Activated B cell treated with CpG ODN at 0.5 μM for 24 hours (primary cell): Measurements from ENCODE around the gene PRND. TPM values are rescaled to one million over a fixed set of nuclear protein-coding genes. Genes with fewer than 3 reads are reported as not detected.
A peak's percentile ranks its signal among the peaks of the same experiment; 100 is the strongest.
"Not testable (repeated sequence)": the region's sequence is repeated elsewhere in the genome, so short reads cannot be mapped to it uniquely, and the experiment has no call there.

Experiments used
- ATAC-seq: fragments of 200-7000 bp; cut with Tn5 transposase; one replicate; pipeline ENCODE4 v1.10.0; 2021; ENCODE audit warnings: low read depth, mild to moderate bottlenecking, moderate library complexity
- CTCF ChIA-PET: fragments of 350-600 bp; sonication (Branson Sonifier 250); formaldehyde crosslinking; loops from one replicate; lab custom pipeline; 2021; ENCODE audit warnings: antibody characterized with exemption; lab: Charles Lee
- POLR2A ChIA-PET: fragments of 350-600 bp; sonication (Branson Sonifier 250); formaldehyde crosslinking; loops from one replicate; lab custom pipeline; 2021; ENCODE audit warnings: antibody characterized with exemption; lab: Charles Lee
- DNase-seq: peaks from one replicate; pipeline ENCODE4 v3.0.0; 2022
- H3K27ac Mint-ChIP-seq: one replicate; pipeline ENCODE4 v1.8.0; 2020; ENCODE audit warnings: mixed read lengths
- H3K27me3 Mint-ChIP-seq: one replicate; pipeline ENCODE4 v1.8.0; 2021; ENCODE audit warnings: mixed read lengths
- H3K36me3 Mint-ChIP-seq: one replicate; pipeline ENCODE4 v1.8.0; 2021; ENCODE audit warnings: low read depth, mixed read lengths
- H3K4me1 Mint-ChIP-seq: one replicate; pipeline ENCODE4 v1.8.0; 2021; ENCODE audit warnings: mixed read lengths
- H3K4me3 Mint-ChIP-seq: one replicate; pipeline ENCODE4 v1.8.0; 2020; ENCODE audit warnings: mild to moderate bottlenecking, mixed read lengths
- H3K9me3 Mint-ChIP-seq: one replicate; pipeline ENCODE4 v1.8.0; 2020; ENCODE audit warnings: mixed read lengths
- CTCF ChIP-seq: fragments of 200-600 bp; IDR thresholded peaks from one replicate; pipeline ENCODE4 v1.8.0; 2022; ENCODE audit warnings: antibody characterized with exemption, mild to moderate bottlenecking
- intact Hi-C: fragments of 100-400 bp; cut with micrococcal nuclease; formaldehyde crosslinking; loops from one replicate; pipeline ENCODE4 v1.15.1; 2024
- total RNA-seq: library from RNA; stranded (reverse); gene quantifications from 2 replicates; pipeline ENCODE4 v1.2.3, GENCODE V29; 2022

The PRND gene
- total RNA-seq, 1 donor from 2014 or later: not detected

DNA sequence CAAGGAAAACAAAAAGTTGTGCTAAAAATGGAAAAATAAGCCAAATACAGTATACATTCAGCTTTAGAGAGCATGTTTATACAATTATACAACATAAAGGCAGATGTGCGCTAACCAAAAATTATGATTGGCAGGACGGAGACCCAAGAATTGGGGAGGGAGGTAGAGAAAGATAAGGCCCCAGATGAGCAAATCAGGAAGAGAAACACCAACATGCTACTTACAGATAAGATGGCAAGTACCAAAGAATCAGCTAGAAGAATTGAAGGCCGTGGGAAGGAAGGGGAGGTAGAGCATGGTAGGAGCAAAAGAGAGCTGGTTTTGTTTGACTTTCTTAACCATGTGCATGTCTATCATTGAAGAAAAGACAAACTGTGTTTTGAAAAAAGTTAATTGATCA lies 45.4 kb downstream of the PRND start:
- ATAC-seq: peak; percentile 36

DNA sequence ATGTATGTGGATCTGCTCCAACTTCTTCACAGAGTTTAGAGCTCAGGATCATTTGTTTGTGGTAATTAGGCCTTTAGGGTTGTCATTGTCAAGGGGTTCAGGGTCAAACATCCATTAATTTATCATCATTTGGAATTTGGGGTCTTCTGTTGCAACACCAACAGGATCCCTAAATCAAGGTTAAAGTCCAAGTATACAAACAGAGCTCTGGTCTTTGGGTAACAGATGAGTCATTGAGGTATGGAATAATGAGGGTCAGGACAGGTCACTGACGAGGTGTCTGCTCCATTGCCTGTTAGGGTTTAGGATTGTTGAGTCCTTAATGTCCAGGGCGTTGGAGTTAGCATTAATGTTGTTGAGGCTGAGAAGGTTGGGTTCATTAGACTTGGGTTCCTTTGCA lies 47.6 kb downstream of the PRND start:
- Mint-ChIP-seq H3K4me3 (no peak overlapping the region), H3K27me3 (no peaks in the 10 kb centered on the region), H3K27ac (no peak overlapping the region), H3K4me1 (peaks cover 19% of the 10 kb centered on the region), H3K9me3 (peaks cover 12% of the 10 kb centered on the region), H3K36me3 (no peaks in the 10 kb centered on the region)
- TF ChIP-seq CTCF: no peak
- ChIA-PET POLR2A (no interaction called here), CTCF (no interaction called here)
- ATAC-seq: no peak
- no peak for DNase-seq
- intact Hi-C loops: no loop called here

More for the DNA sequence above, 45.4 kb downstream of the PRND start:
- ChIA-PET POLR2A (interaction anchor here (0.6 to 1.4 kb wide), 3 partner anchors 44 to 339 kb away, joined by 3 to 8 read pairs (median 5); no protein-coding TSS in a partner anchor), CTCF (interaction anchor here (1.0 kb wide), 1 partner anchor 189 kb away, joined by 3 read pairs; no protein-coding TSS in a partner anchor)
- Mint-ChIP-seq H3K4me1 (peaks cover 26% of the 10 kb centered on the region), H3K4me3 (no peak overlapping the region), H3K27me3 (no peaks in the 10 kb centered on the region), H3K27ac (peak overlapping the region; percentile 83), H3K9me3 (peaks cover 10% of the 10 kb centered on the region), H3K36me3 (no peaks in the 10 kb centered on the region)
- no peak for DNase-seq
- no peak for TF ChIP-seq CTCF
- intact Hi-C loops: no loop called here

- Mint-ChIP-seq H3K27me3 (no peaks in the 10 kb centered on the region), H3K4me1 (peaks cover 15% of the 10 kb centered on the region), H3K4me3 (no peak overlapping the region), H3K36me3 (no peaks in the 10 kb centered on the region), H3K27ac (no peak overlapping the region), H3K9me3 (peaks cover 12% of the 10 kb centered on the region)
- ChIA-PET POLR2A (no interaction called here), CTCF (no interaction called here)
- DNase-seq (no peak), ATAC-seq (no peak)
- TF ChIP-seq CTCF: no peak
- intact Hi-C loops: no loop called here
Measured at GRCh38 chr20:4770026-4770425, 48.3 kb downstream of the PRND start.

DNA sequence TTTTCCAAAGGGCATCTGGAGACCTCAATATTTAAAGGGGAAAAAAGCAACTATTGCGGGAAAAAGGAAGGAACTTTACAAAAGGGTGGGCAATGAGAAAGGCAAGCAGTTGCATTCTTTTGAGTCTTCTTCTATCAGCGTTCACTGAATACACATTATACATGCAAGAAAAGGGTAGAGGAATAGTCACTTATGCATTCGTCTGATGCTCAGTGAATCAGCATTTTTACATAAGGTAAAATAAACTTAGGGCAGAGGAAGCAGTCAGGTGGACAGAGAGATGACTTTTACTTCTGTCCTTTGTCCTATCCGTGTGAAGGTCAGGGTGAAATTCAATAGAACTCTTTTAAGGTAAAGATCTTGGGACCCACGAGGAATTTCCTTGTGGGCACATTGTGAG lies 49.3 kb downstream of the PRND start:
- DNase-seq (no peak), ATAC-seq (no peak)
- Mint-ChIP-seq H3K4me1 (peaks cover 13% of the 10 kb centered on the region), H3K4me3 (no peak overlapping the region), H3K27ac (no peak overlapping the region), H3K36me3 (no peaks in the 10 kb centered on the region), H3K9me3 (peaks cover 12% of the 10 kb centered on the region), H3K27me3 (no peaks in the 10 kb centered on the region)
- TF ChIP-seq CTCF: no peak
- POLR2A ChIA-PET: no interaction called here
- intact Hi-C loops: no loop called here
- CTCF ChIA-PET: interaction anchor here (1.0 kb wide), 1 partner anchor 30 kb away, joined by 3 read pairs; no protein-coding TSS in a partner anchor

GRCh38 chr20:4772132-4772531 lies 50.4 kb downstream of the PRND start:
- ChIA-PET POLR2A (no interaction called here), CTCF (interaction anchor here (1.0 kb wide), 1 partner anchor 31 kb away, joined by 3 read pairs; no protein-coding TSS in a partner anchor)
- no peak for TF ChIP-seq CTCF
- Mint-ChIP-seq H3K27me3 (no peaks in the 10 kb centered on the region), H3K9me3 (peaks cover 12% of the 10 kb centered on the region), H3K36me3 (no peaks in the 10 kb centered on the region), H3K4me1 (peaks cover 2% of the 10 kb centered on the region), H3K27ac (no peak overlapping the region), H3K4me3 (no peak overlapping the region)
- no peak for DNase-seq
- intact Hi-C loops: no loop called here
- no peak for ATAC-seq

GRCh38 chr20:4773014-4773413 lies 51.3 kb downstream of the PRND start:
- intact Hi-C loops, H3K27ac Mint-ChIP-seq, H3K27me3 Mint-ChIP-seq, POLR2A ChIA-PET, H3K4me1 Mint-ChIP-seq, ATAC-seq, CTCF ChIA-PET, DNase-seq, H3K4me3 Mint-ChIP-seq, H3K36me3 Mint-ChIP-seq: not testable (repeated sequence)
- peaks cover 12% of the 10 kb centered on the region for H3K9me3 Mint-ChIP-seq
